ENCODE data around the gene UBL3.

UBL3 gene

DNA sequence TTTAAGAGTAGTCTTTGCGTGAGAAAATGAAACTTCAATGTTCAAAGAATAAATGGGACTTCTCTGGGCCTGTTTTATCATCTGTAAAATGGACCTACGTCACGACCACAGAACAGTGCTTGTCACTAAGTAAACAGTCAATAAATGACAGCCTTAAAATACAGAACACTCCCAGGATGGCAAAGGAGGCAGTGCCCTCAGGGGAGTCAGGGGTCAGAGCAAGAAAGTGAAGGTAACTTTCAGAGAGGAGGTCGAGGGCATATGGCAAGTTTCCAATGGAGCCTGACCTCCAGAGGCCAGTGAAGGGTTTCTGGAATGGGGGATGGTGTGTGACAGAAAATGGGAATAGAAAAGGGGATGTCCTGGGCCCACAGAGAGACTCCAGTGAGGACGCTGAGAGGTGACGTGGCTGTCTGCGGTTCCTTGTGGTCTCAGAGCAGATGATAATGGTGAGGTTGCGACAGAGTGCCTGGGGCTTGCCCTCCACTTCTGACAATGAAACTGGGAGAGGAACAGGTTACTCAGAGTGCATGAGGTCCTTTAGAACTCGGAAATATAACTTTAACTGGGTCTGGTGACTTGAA is 91.8 kb downstream of the UBL3 start:
- DNase-seq (ENCODE audit: low read depth, low spot score) = no peak

DNA sequence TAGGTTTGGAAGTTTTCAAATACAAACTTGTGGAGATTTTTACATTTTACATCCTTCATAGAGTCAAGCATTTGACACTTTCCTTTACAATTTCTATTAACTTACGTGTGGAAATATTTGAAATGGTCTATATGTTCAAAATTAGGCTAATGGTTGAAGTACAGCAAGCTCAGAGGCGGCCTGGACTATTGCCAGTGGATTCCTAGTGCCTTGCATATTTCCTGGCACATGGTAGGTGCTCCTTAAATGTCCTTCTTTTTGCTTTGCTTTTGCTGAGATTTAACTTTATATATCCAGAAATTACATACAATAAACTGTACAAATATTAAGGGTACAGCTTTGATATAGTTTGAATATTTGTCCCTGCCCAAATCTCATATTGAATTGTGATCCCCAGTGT is 93.9 kb downstream of the UBL3 start:
- DNase-seq (ENCODE audit: low read depth, low spot score) = no peak

DNA sequence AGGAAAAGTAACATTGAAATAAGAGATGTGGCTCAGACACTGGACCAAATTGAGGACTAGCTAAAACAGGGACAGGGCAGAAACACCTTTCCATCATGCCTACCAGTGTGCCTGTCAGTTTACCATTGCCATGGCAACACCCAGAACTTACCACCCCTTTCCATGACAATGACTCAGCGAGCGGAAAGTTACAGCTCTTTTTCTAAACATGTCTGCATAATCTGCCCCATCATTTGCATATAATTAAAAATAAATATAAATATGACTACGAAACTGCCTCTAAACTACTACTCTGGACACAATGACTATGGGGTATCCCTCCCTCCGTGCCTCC is 96.0 kb downstream of the UBL3 start:
- no peak for DNase-seq (ENCODE audit: low read depth, low spot score)

DNA sequence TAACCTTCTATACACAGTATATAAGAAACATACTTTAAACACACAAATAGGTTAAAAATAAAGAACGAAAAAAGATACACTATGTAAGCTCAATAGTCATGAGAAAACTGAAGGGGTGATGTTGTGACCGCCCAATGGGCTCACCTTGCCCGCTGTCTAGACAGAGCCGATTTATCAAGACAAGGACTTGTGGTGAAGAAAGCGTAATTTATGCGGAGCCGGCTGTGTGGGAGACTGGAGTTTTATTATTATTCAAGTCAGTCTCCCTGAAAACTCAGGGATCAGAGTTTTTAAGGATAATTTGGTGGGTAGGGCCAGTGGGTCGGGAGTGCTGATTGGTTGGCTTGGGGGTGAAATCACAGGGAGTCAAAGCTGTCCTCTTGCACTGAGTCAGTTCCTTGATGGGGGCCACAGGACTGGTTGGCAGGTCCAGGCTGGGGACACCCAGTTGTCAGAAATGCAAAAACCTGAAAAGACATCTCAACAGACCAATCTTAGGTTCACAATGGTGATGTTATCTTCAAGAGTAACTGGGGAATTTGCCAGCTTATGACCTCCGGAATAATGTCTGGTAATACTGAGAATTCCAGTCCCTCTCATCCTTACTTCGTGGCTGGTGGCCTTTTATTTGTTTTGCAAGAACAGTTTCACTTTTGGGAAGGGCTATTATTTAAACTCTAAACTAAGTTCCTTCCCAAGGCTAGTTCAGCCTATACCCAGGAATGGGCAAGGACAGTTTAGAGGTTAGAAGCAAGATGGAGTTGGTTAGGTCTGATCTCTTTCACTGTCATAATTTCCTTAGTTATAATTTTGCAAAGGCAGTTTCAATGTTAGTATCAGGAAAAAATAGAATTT is 96.6 kb downstream of the UBL3 start:
- no peak for DNase-seq (ENCODE audit: low read depth, low spot score)

DNA sequence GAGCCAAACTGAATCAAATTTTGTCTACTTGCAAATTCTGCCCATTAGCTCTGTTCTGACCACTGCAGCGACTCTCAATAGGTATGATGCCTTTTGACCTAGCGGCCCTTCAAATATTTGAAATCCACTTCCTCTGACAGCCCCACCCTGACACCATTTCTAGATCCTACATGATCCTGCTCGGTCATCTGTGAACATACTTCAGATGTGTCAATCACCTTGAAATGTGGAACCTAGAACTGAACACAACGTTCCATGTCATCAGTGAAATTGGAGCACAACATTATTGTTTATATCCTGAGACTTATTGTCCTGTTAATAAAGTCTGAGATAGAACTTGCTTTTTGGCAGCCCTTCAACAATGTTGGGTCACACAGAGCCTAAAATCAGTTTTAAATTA is 98.2 kb downstream of the UBL3 start:
- no peak for DNase-seq (ENCODE audit: low read depth, low spot score)

DNA sequence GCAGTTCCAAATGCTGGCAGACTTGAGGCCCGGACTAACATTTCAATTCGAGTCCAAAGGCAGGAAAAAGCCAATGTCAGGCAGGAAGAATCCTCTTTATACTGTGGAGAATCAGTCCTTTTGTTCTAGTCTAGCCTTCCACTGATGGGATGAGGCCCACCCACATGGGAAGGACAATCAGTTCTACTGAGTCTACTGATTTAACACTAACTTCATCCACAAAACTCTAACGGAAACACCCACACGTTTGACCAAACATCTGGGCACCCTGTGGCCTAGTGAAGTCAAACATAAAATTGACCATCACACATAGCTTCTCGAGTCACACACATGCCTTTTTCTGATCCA is 100.3 kb downstream of the UBL3 start:
- DNase-seq (ENCODE audit: low read depth, low spot score) = no peak

DNA sequence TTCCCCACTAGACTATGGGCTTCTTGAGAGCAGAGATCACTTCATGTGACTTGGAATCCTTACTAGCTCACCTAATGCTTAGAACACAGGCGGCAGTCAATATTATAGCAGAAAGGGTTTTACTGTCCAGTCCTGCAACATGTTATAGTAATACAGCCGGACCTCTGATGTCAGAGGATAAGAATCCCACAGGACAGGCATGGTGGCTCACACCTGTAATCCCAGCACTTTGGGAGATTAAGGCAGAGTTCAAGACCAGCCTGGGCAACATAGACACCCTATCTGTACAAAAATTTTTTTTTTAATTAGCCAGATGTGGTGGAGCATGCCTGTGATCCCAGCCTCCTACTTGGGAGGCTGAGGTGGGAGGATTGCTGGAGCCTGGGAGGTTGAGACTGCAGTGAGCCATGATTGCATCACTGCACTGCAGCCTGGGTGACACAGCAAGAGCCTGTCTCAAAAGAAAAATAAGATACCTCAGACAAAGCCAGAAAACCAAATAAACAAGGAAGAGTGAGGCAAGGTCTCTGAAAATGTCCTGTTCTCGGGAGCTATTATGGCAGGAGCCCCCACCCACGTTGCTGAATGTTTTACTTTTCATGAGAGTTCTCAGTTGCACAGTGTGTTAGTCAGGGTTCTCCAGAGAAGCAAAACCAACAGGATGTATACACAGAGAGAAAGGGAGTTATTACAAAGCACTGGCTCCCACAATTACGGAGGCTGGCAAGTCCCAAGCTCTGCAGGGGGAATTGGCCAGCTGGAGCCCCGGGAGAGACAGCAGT is 100.8 kb downstream of the UBL3 start:
- peak; percentile 47 for DNase-seq (ENCODE audit: low read depth, low spot score)

DNA sequence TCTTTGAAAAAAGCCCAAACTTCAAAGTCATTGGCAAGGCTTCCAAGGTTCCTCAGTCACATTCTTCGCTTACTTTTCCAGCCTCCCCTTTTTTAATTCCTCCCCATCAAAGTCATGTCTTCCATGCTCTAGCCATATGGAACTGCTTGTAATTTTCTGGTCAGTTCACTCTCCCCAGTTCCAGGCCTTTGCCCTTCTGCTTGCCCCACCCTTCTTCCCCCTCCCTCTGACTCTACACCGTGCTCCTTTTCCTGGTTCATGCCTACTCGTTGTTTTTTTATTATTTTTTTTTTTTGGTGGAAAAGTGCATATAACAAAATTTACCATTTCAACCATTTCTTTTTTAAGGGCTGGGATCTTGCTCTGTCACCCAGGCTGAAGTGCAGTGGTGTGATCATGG is 102.3 kb downstream of the UBL3 start:
- no peak for DNase-seq (ENCODE audit: low read depth, low spot score)

DNA sequence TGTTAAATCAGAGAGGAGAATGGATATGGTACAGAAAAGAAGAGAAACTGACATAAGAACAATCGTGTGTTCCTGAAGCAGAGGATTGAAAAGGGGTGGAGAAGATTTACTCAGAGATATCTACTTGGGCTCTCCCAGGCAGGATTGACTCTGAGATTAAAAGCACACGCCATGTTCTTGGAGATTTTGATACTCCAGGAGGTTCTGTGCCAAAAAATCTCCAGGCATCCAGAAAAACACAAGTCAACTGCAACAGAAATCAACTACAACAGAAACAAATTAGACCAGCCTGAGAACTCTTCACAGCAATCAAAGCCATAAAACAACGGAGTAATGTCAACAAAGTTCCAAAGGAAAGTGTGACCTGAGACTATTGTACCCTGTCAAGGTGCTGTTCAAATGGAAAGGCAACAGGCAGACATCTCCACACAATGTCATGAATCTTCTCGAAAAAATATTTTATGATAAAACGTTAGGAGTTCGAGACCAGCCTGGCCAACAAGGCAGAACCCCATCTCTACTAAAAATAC is 104.2 kb downstream of the UBL3 start:
- no peak for DNase-seq (ENCODE audit: low read depth, low spot score)

DNA sequence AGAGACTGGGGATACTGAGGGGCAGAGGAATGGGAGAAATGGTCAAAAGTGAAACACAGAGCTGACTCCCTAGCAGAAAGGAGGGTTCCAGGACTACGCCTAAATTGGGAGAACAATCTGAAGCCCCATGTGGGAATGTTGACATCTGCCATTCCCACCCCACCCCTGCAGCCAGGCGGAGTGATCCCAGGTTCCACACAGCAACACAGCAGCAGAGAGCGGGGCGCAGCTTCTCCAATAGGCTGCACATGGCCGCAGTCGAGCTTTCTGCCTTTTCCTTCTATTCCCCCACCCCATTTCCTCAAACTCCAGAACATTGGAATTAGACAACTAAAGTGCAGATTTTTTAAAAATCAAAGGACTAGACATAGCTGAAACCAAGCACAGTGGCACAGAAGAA is 104.7 kb downstream of the UBL3 start:
- no peak for DNase-seq (ENCODE audit: low read depth, low spot score)

DNA sequence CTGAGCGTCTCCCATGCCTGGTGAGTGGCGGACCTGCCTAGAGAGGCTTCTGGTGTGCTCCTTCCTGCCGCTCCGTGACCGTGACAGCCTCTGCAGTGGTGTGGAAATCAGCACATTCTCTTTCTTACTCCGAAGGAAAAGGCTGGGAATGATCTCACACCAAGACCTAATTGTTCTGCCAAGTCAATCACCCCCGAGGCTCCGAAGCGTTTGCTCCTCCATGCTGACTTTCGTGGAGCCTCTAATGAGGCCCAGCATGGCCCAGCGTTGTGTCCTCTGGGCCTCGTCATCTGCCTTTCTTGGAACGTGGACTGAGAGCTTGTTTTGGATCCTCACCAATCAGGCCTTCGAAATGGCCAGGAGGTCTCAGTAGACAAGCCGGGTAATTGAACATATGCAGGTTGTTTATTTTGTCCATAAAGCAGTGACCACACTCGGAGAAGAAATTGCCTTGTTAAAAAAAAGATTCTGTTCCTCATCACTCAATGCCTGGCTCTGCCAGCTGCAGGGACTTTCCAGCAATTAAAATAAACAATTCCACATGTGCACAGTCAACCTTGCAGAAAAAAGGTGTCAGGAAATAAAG is 107.1 kb downstream of the UBL3 start:
- DNase-seq (ENCODE audit: low read depth, low spot score) = no peak

DNA sequence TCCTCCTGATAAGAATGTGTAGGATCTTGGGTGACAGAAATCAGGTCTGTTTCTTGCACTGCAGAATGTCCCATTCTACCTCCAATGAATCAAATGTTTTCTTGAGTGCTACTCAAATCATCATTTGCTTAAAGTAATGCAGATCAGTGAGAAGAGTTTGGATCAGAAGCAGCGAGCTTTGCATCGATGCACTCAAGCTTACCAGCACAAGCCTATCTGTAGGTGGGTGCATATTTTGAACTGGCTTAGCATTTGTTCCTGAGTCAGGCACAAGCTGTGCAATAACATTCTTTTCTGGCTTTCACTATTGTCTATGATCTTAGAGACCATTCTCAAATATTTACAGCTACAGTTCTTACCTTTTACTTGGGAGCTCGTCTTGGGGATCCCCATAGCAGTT is 109.5 kb downstream of the UBL3 start:
- DNase-seq (ENCODE audit: low read depth, low spot score) = no peak

DNA sequence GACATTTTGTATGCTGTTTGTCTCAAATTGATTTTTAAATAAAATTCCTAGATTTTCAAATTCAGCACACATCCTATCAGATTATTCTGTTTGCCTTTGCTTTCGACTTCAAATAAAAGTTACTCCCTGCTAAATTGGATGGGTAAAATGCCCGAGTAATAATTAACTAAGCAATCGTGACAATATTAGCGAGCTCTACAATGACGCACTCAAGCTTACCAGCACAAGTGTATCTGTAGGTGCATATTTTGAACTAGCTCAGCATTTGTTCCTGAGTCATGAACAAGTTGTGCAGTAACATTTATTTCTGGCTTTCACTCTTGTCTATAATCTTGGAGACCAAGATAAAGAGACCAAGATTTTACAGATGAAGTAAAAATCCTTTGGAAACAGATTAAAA is 113.4 kb downstream of the UBL3 start:
- no peak for DNase-seq (ENCODE audit: low read depth, low spot score)

DNA sequence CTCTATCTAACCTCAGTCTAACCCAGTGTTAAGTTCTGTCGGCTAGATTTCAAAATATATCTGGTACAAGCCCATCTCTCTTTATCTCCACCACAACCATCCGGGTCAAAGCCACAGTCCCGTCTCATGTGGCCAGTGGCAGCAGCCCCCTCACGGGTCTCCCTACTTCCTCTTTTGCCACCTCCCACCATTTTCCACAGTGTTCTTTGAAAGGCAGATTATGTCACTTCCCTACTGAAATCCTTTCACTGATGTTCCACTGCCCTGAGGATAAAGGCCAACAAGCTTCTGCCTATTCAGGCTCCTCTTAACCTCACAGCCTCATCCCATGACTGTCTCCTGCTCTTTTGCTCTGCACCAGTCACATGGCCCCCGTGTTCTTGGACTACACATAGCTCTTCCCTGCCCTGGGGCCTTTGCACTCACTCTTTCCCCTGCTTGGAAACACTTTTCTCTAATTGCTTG is 117.2 kb downstream of the UBL3 start:
- DNase-seq (ENCODE audit: low read depth, low spot score) = no peak

DNA sequence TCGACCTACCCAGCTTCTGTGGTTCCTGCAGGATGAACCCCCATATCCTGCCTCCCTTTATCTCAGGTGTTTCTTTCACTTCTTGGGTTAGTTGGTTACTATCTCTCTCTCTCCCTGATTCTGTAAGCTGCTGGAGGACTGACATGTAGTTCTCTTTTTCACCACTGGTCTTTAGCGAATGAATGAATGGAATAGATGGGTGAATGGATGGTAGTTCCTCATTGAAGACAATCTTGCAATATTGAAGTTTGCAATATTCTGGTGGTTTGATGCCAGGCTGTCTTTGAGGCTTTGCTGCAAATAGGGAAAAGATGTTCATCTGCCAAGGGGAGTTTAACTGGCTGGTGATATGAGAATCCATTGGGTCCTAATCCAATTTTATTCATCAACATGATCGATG is 120.2 kb downstream of the UBL3 start:
- DNase-seq (ENCODE audit: low read depth, low spot score) = no peak

DNA sequence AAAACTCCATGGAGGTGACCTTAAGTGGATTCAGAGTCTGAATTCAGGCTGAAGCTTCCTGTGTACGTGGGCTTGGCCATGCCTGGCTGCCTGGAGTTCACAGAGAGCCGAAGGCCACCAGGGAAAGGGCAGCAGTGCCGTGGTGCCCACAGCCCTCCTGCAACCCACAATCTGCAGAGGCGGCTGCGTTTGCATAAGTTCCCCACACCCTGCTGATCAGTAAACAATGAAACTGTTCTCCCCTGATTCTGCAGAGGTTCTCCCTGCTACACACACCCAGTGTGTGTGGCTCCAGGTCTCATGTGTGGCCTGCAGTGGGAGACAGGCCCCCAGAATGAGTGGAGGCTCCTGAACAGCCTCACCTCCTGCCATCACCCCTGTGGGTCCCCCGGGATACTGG is 128.0 kb downstream of the UBL3 start:
- no peak for DNase-seq (ENCODE audit: low read depth, low spot score)

DNA sequence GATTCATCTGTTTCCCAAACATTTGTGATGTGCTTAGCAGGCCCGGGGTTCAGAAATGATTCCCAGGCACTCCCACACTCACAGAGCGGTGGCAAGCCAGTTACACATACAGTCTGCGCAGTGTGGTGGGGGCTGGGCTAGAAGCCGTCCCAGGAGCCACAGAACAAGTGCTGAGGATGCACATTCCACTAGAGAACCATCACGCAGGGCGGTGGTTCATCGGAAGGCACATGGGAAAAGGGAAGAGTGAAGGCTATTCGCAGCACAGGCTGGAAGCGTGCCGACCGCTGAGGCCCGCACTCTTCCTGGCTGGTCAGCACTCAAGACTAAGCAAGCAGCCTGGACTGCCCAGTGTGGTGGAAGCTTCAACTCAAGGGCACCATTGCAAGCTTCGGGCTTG is 128.7 kb downstream of the UBL3 start:
- no peak for DNase-seq (ENCODE audit: low read depth, low spot score)

DNA sequence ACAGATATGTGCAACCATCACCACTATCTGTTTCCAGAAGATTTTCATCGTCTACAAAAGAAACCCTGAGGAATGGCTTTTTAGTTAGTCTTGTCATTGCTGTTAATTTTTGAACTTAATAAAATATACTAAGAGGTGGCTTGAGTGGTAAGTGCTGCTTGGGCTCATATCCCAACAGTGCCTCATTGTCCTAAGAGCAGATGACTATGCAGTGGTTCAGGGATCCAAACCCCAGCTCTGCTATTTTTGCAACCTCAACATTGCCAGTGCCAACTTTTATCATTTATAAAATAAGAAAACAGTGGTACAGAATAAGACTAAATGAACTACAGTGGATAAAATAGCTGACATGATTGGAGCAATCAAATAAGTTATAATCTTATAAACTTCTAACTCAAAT is 131.7 kb downstream of the UBL3 start:
- no peak for DNase-seq (ENCODE audit: low read depth, low spot score)

DNA sequence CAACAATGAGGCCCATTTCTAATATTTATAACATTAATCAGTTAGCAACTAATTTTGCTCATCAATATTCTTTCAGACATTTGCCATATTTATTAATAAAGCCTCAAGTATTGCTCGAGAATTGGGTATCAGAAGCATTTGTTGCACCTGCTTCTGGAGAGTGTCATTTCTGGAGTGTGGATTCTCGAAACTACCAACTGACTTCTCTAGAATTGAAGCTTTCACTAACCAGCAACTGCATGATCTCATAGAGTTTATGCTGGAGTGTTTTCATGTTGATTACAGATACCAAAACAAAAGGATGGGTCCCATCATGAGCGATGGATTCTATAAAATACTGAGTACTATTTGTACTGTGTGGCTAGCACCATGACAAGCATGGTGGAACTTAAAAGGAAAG is 133.9 kb downstream of the UBL3 start:
- DNase-seq (ENCODE audit: low read depth, low spot score) = no peak
